ENCODE results near the gene AK9. TPM values are rescaled to one million over a fixed set of nuclear protein-coding genes. Genes with fewer than 3 reads are reported as not detected.

AK9 gene
- polyA plus RNA-seq, 1 of the 3 experiments (the other 2 are of a cell fraction), result 0.76 TPM

DNA sequence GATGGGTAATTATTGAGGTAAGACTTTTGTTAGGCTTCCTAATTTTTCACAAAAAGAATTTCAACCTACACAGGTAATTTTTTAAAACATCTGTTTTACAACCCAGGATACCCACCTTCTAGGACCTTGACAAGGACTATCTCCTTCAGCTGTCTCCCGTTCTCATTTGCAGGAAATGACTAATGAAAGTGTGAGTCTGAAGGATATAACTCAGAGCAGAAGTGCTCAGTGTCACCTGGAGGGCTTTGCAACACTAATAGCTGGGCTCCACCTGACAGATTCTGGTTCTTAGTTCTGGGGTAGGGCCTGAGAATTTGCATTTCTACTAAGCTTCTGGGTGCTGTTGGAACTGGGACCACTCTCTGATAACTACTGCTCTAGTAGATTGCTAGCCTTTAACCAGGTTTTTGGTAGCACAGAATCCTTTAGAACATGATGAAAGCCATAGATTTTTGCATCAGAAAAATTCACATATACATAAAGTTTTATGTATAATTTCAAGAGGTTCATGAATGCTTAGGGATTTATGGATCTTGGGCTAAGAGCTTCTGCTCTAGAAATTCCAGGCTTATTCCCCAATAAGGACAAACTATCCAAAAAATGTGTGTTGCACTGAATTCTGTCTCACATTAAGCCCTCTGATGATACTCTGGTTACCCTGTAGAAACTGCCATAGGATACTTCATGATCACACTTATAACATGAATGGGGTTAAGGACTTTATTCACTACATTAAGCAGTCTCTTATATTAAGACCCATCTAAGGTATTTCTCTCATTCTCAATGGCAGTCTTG is 30.3 kb downstream of the AK9 start (continued):
- TF ChIP-seq, protein P1, sequence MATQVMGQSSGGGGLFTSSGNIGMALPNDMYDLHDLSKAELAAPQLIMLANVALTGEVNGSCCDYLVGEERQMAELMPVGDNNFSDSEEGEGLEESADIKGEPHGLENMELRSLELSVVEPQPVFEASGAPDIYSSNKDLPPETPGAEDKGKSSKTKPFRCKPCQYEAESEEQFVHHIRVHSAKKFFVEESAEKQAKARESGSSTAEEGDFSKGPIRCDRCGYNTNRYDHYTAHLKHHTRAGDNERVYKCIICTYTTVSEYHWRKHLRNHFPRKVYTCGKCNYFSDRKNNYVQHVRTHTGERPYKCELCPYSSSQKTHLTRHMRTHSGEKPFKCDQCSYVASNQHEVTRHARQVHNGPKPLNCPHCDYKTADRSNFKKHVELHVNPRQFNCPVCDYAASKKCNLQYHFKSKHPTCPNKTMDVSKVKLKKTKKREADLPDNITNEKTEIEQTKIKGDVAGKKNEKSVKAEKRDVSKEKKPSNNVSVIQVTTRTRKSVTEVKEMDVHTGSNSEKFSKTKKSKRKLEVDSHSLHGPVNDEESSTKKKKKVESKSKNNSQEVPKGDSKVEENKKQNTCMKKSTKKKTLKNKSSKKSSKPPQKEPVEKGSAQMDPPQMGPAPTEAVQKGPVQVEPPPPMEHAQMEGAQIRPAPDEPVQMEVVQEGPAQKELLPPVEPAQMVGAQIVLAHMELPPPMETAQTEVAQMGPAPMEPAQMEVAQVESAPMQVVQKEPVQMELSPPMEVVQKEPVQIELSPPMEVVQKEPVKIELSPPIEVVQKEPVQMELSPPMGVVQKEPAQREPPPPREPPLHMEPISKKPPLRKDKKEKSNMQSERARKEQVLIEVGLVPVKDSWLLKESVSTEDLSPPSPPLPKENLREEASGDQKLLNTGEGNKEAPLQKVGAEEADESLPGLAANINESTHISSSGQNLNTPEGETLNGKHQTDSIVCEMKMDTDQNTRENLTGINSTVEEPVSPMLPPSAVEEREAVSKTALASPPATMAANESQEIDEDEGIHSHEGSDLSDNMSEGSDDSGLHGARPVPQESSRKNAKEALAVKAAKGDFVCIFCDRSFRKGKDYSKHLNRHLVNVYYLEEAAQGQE (IDR thresholded peaks at IDR 0.05; ENCODE audit: low read depth, low read length), result no peak
- TF ChIP-seq, protein P2, sequence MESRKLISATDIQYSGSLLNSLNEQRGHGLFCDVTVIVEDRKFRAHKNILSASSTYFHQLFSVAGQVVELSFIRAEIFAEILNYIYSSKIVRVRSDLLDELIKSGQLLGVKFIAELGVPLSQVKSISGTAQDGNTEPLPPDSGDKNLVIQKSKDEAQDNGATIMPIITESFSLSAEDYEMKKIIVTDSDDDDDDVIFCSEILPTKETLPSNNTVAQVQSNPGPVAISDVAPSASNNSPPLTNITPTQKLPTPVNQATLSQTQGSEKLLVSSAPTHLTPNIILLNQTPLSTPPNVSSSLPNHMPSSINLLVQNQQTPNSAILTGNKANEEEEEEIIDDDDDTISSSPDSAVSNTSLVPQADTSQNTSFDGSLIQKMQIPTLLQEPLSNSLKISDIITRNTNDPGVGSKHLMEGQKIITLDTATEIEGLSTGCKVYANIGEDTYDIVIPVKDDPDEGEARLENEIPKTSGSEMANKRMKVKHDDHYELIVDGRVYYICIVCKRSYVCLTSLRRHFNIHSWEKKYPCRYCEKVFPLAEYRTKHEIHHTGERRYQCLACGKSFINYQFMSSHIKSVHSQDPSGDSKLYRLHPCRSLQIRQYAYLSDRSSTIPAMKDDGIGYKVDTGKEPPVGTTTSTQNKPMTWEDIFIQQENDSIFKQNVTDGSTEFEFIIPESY (IDR thresholded peaks at IDR 0.05; ENCODE audit: borderline replicate concordance, low read depth), result no peak
- TF ChIP-seq TEAD4 (IDR thresholded peaks at IDR 0.05; ENCODE audit: borderline replicate concordance, insufficient read depth), result no peak

DNA sequence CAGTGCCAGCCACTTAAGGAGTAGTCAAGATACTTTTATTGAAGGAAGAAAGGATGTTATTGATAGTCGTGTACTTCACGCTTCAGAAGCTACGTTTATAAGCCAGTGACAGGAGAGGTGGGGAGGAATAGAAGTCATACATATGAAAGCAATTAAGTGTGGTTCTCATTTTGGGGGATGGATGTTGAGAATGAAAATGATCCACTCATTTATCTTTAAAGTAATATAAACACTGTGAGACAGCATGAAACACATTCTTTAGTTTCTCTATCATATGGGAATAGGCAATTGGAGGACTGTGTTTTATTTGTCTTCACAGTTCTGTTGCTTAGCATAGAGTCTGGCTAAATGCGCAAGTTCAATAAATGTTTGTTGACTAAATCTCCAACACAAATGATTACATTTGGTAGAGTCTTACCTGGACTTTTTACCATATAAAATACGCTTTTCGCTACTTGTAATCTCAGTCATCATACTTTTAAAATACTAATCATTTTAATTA is 35.2 kb downstream of the AK9 start:
- DNase-seq, result no peak
- H2AFZ ChIP-seq (ENCODE audit: low read depth), result no peak overlapping the region
- H3F3A ChIP-seq (replicated peaks; ENCODE audit: insufficient read depth), result no peaks in the 10 kb centered on the region
- POLR2A ChIA-PET, result no interaction called here
- H3K9ac ChIP-seq, result no peak overlapping the region
- H3K9me3 ChIP-seq, result no peaks in the 10 kb centered on the region
- no peaks in the 10 kb centered on the region for H3K79me2 ChIP-seq (ENCODE audit: insufficient read depth)
- H3K4me3 ChIP-seq (ENCODE audit: low read depth in 2 of 2, low read length in 1 of 2), result no peak overlapping the region
- TF ChIP-seq SIN3A (IDR thresholded peaks at IDR 0.05; ENCODE audit: borderline replicate concordance, low read depth, low read length), result no peak
- TF ChIP-seq JUND (IDR thresholded peaks at IDR 0.05), result no peak
- TF ChIP-seq, protein P3, sequence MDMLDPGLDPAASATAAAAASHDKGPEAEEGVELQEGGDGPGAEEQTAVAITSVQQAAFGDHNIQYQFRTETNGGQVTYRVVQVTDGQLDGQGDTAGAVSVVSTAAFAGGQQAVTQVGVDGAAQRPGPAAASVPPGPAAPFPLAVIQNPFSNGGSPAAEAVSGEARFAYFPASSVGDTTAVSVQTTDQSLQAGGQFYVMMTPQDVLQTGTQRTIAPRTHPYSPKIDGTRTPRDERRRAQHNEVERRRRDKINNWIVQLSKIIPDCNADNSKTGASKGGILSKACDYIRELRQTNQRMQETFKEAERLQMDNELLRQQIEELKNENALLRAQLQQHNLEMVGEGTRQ (IDR thresholded peaks at IDR 0.05; ENCODE audit: borderline replicate concordance, low read depth, low read length), result no peak
- TF ChIP-seq, protein P4, sequence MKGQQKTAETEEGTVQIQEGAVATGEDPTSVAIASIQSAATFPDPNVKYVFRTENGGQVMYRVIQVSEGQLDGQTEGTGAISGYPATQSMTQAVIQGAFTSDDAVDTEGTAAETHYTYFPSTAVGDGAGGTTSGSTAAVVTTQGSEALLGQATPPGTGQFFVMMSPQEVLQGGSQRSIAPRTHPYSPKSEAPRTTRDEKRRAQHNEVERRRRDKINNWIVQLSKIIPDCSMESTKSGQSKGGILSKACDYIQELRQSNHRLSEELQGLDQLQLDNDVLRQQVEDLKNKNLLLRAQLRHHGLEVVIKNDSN (IDR thresholded peaks at IDR 0.05; ENCODE audit: borderline replicate concordance, low read depth), result no peak
- TF ChIP-seq, protein P1 (IDR thresholded peaks at IDR 0.05; ENCODE audit: low read depth, low read length), result no peak
- no peak for TF ChIP-seq NRF1 (IDR thresholded peaks at IDR 0.05; ENCODE audit: low read depth, low read length)
- no peak for TF ChIP-seq CHD2 (IDR thresholded peaks at IDR 0.05; ENCODE audit: low read length, partially characterized antibody)
- H3K4me2 ChIP-seq, result no peak overlapping the region
- H3K27ac ChIP-seq (ENCODE audit: low read depth in 2 of 2, low read length in 1 of 2), result no peak overlapping the region
- H3K9me2 ChIP-seq, result no peaks in the 10 kb centered on the region
- no peaks in the 10 kb centered on the region for H3K36me3 ChIP-seq (replicated peaks in 1 of 2; ENCODE audit: control insufficient read depth in 1 of 2, insufficient read depth in 2 of 2, low read length in 1 of 2)
- whole genome bisulfite sequencing (ENCODE audit: low lambda C conversion rate), result 85% methylated on average over 6 of the region's 6 CpGs
- CTCF ChIA-PET, result interaction anchor here (0.5 to 1.5 kb wide), 2 partner anchors 384 to 1258 kb away, joined by 3 to 4 read pairs; no protein-coding TSS in a partner anchor
- 0 out of 4 replicates have a peak, but pooled peaks cover 0 to 8% of the 10 kb centered on the region in 2 experiments for H3K4me1 ChIP-seq (ENCODE audit: control insufficient read depth in 1 of 2, insufficient read depth in 2 of 2, low read depth in 1 of 2, low read length in 1 of 2)
- H3K27me3 ChIP-seq (ENCODE audit: insufficient read depth), result no peaks in the 10 kb centered on the region
- no peaks in the 10 kb centered on the region for H4K20me1 ChIP-seq (ENCODE audit: insufficient read depth)
